ENCODE data around the gene PCNT. TPM values are rescaled to one million over a fixed set of nuclear protein-coding genes. Genes with fewer than 3 reads are reported as not detected.
A peak's percentile ranks its signal among the peaks of the same experiment; 100 is the strongest.

Gene PCNT, protein sequence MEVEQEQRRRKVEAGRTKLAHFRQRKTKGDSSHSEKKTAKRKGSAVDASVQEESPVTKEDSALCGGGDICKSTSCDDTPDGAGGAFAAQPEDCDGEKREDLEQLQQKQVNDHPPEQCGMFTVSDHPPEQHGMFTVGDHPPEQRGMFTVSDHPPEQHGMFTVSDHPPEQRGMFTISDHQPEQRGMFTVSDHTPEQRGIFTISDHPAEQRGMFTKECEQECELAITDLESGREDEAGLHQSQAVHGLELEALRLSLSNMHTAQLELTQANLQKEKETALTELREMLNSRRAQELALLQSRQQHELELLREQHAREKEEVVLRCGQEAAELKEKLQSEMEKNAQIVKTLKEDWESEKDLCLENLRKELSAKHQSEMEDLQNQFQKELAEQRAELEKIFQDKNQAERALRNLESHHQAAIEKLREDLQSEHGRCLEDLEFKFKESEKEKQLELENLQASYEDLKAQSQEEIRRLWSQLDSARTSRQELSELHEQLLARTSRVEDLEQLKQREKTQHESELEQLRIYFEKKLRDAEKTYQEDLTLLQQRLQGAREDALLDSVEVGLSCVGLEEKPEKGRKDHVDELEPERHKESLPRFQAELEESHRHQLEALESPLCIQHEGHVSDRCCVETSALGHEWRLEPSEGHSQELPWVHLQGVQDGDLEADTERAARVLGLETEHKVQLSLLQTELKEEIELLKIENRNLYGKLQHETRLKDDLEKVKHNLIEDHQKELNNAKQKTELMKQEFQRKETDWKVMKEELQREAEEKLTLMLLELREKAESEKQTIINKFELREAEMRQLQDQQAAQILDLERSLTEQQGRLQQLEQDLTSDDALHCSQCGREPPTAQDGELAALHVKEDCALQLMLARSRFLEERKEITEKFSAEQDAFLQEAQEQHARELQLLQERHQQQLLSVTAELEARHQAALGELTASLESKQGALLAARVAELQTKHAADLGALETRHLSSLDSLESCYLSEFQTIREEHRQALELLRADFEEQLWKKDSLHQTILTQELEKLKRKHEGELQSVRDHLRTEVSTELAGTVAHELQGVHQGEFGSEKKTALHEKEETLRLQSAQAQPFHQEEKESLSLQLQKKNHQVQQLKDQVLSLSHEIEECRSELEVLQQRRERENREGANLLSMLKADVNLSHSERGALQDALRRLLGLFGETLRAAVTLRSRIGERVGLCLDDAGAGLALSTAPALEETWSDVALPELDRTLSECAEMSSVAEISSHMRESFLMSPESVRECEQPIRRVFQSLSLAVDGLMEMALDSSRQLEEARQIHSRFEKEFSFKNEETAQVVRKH (N-terminal part only)
- total RNA-seq: 10 to 100 TPM; 46.9 to 52.1 TPM
- polyA plus RNA-seq: 10 to 100 TPM in 1 of 2 donors, 1 to 10 TPM in 1; 2.0 to 25.2 TPM

DNA sequence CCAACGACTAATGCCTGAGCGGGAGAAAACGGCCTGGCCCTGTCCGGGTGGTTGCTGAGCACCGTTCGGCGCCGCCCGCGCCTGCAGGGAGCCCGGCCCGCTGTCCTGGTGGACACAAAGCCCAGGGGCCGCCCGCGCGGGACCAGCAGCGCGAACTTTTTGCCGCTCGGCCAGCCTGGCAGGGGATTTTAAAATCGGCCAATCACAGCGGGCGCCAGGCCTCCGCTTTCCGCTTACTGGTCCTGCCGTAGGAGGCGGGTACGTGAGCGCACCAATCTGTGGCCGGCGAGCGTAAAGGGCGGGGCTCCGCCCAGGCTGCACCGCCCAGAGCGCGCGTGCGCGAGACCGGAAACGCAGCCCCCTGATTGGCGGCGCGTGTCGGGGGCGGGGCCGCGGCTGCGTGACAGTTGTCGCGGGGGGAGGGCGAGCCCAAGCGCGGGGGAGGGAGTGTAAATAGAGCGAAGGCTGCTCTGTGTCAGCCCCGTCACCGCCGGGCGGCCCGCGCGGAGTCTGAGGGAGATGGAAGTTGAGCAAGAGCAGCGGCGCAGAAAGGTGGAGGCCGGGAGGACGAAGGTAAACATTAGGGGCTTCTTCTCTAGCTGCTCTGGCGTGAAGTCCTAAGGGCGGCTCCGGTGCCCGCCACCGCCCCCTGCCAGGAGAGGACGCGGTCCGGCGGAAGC, at the start of gene PCNT, which contains the start of gene C21orf58:
Gene PCNT, plus strand, starts transcription at position 447 of the 680 bp plus-strand sequence. Its CDS starts 73 bp downstream, at position 520.
Gene C21orf58, minus strand, starts transcription at position 161 of the 680 bp plus-strand sequence. CDS start 1,132 bp downstream, outside the sequence.
- Mint-ChIP-seq H3K4me1 (peaks cover 15 to 44% (median 28%) of the 10 kb centered on the region in 4 donors), H3K27me3 (no peaks in the 10 kb centered on the region), H3K27ac (peak within 1 kb of the TSS; percentile 91 to 99 (median 99)), H3K36me3 (peaks cover 9 to 17% of the 10 kb centered on the region in 2 donors), H3K9me3 (peaks cover 0 to 2% (median 0%) of the 10 kb centered on the region in 8 donors), H3K4me3 (peak within 1 kb of the TSS; percentile 94 to 98 (median 96))
- peak; percentile 97 to 99 (median 99) for DNase-seq
- Histone ChIP-seq H3K4me3 (ENCODE audit: low read length in 2 of 2) (peak within 1 kb of the TSS; percentile 73 to 93), H3K4me1 (ENCODE audit: insufficient read depth, low read length) (peaks cover 28% of the 10 kb centered on the region), H3K9me3 (ENCODE audit: control insufficient read depth in 1 of 2, low read length in 2 of 2) (no peaks in the 10 kb centered on the region), H3K27ac (ENCODE audit: low read depth, low read length) (peak within 1 kb of the TSS; percentile 94), H3K27me3 (ENCODE audit: insufficient read depth, low read length) (no peaks in the 10 kb centered on the region), H3K36me3 (ENCODE audit: insufficient read depth, low read length) (no peaks in the 10 kb centered on the region)
- CTCF ChIA-PET (ENCODE audit: partially characterized antibody): interaction anchor here (0.9 to 1.6 kb wide), 3 partner anchors 13 to 181 kb away, joined by 3 to 4 read pairs (median 4); no protein-coding TSS in a partner anchor
- POLR2A ChIA-PET (ENCODE audit: partially characterized antibody): interaction anchor here (0.6 to 1.8 kb wide), 3 partner anchors 38 to 312 kb away, joined by 3 to 16 read pairs (median 6); partner anchors contain the start of genes MCM3AP, PRMT2 and YBEY
- intact Hi-C loops (cut with micrococcal nuclease): loop anchor here (1.0 to 10.0 kb wide), 6 partner anchors 38 to 349 kb away; partner anchors contain the start of genes DIP2A, LSS and YBEY

DNA sequence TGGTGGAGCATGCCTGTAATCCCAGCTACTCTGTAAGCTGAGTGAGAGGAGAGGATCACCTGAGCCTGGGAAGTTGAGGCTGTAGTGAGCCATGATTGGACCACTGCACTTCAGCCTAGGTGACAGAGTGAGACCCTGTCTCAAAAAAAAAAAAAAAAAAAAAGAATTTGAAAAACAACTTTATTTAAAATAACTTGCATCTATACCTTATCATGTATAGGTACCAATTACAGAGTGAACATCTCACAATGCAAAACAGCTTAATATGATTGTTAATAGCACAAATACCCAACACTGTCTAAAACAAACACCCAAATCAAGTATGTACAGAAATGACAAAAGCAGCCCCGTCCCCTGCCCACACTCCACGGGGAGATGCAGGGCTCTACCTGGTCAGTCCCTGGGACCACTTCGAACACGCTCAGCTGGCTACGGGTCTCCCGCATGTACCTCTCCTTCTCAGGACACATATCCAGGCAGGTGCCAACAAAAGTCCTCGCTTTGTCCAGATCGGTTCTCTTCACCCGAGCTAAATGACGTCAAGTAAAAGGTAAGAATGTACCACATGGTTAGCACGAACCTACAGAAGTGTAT, 49.1 kb upstream of the PCNT start:
- no peak for DNase-seq
- H3K27ac Mint-ChIP-seq: no peak overlapping the region
- no peaks in the 10 kb centered on the region for H3K9me3 Mint-ChIP-seq
- peaks cover 50 to 67% of the 10 kb centered on the region in 2 donors for H3K36me3 Mint-ChIP-seq
- POLR2A ChIA-PET (ENCODE audit: partially characterized antibody): interaction anchor here (0.8 to 1.4 kb wide), 2 partner anchors 10 to 11 kb away, joined by 3 to 4 read pairs; partner anchors contain the start of genes MCM3AP and YBEY
- H3K4me1 Mint-ChIP-seq: peaks cover 0 to 13% (median 5%) of the 10 kb centered on the region in 4 donors
- Histone ChIP-seq H3K4me1 (ENCODE audit: insufficient read depth, low read length) (peaks cover 3% of the 10 kb centered on the region), H3K27me3 (ENCODE audit: insufficient read depth, low read length) (no peaks in the 10 kb centered on the region), H3K9me3 (ENCODE audit: control insufficient read depth in 1 of 2, low read length in 2 of 2) (no peaks in the 10 kb centered on the region), H3K4me3 (ENCODE audit: low read length in 2 of 2) (no peak overlapping the region), H3K36me3 (ENCODE audit: insufficient read depth, low read length) (peaks cover 78% of the 10 kb centered on the region), H3K27ac (ENCODE audit: low read depth, low read length) (no peak overlapping the region)
- CTCF ChIA-PET (ENCODE audit: partially characterized antibody): no interaction called here
- no peaks in the 10 kb centered on the region for H3K27me3 Mint-ChIP-seq
- H3K4me3 Mint-ChIP-seq: no peak overlapping the region
- intact Hi-C loops (cut with micrococcal nuclease): no loop called here

DNA sequence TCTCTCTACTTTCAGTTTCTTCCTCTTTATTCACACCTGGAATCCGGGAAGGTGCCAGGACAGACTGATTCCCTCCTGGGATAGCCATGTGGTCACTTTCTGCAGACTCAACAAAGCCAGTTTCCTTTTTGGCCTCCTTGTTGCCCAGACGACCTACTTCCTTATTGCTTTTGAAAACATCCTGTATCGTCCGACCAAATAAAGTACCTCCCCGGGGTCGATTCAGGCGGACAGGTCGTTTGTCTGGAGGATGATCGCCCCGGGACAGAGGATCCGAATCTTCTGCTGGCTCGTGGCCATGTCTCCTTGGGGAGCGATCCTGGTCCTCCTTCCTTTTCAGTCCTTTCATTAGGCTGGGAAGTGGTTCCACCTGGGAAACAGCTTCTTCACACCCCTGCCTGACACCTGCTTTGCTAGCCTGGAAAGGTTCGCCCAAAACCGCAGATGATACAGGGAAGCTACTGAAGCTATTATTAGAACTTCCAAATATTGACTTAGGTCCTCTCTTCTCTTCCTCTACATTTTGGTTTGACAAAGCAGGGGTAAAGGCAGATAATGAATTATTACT, 39.8 kb upstream of the PCNT start:
- Histone ChIP-seq H3K27me3 (ENCODE audit: insufficient read depth, low read length) (no peaks in the 10 kb centered on the region), H3K4me3 (ENCODE audit: low read length in 2 of 2) (no peak overlapping the region), H3K36me3 (ENCODE audit: insufficient read depth, low read length) (peaks cover 20% of the 10 kb centered on the region), H3K4me1 (ENCODE audit: insufficient read depth, low read length) (peaks cover 61% of the 10 kb centered on the region), H3K9me3 (ENCODE audit: control insufficient read depth in 1 of 2, low read length in 2 of 2) (no peaks in the 10 kb centered on the region), H3K27ac (ENCODE audit: low read depth, low read length) (no peak overlapping the region)
- ChIA-PET CTCF (ENCODE audit: partially characterized antibody) (interaction anchor here (0.9 to 3.1 kb wide), 6 partner anchors 14 to 141 kb away, joined by 3 to 19 read pairs (median 4); no protein-coding TSS in a partner anchor), POLR2A (ENCODE audit: partially characterized antibody) (interaction anchor here (1.1 to 2.5 kb wide), 3 partner anchors 9 to 42 kb away, joined by 3 to 16 read pairs (median 6); partner anchors contain the start of genes C21orf58 and PCNT)
- Mint-ChIP-seq H3K4me1 (peaks cover 27 to 69% (median 52%) of the 10 kb centered on the region in 4 donors), H3K36me3 (peaks cover 21 to 51% of the 10 kb centered on the region in 2 donors), H3K4me3 (peak overlapping the region; percentile 32 to 86 (median 72)), H3K27me3 (peaks cover 0 to 2% of the 10 kb centered on the region in 2 donors), H3K27ac (peak overlapping the region; percentile 48 to 87 (median 71)), H3K9me3 (no peaks in the 10 kb centered on the region)
- no peak for DNase-seq
- intact Hi-C loops (cut with micrococcal nuclease): loop anchor here (10.0 kb wide), 1 partner anchor 309 kb away; no protein-coding TSS in a partner anchor

DNA sequence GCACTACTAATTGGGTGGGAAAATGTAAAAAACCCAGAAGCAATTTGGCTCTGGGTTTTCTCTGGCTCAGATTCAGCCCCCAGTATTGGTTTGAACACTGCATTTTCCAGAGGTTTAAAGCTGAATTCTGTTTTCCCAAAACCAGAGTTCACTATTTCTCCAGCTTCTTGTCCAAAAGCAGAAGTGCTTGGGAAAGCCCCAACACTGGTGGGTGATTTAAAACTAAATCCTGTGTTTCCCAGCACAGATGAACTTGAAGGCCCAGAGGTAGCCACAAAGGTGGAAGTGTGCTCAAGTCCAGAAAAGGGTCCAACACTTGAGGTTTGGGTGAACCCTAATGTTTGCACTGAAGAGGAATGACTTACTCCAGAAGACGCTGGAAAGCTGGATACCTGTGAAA, 39.2 kb upstream of the PCNT start:
- peak overlapping the region; percentile 87 to 100 (median 90) for H3K4me3 Mint-ChIP-seq
- DNase-seq: no peak
- intact Hi-C loops (cut with micrococcal nuclease): loop anchor here (5.0 to 10.0 kb wide), 2 partner anchors 52 to 310 kb away; no protein-coding TSS in a partner anchor
- H3K36me3 Mint-ChIP-seq: peaks cover 17 to 46% of the 10 kb centered on the region in 2 donors
- Histone ChIP-seq H3K27ac (ENCODE audit: low read depth, low read length) (peak overlapping the region; percentile 69), H3K4me3 (ENCODE audit: low read length in 2 of 2) (peak overlapping the region in 1 of 2 donors; percentile 71), H3K27me3 (ENCODE audit: insufficient read depth, low read length) (no peaks in the 10 kb centered on the region), H3K9me3 (ENCODE audit: control insufficient read depth in 1 of 2, low read length in 2 of 2) (no peaks in the 10 kb centered on the region), H3K36me3 (ENCODE audit: insufficient read depth, low read length) (peaks cover 14% of the 10 kb centered on the region), H3K4me1 (ENCODE audit: insufficient read depth, low read length) (peaks cover 60% of the 10 kb centered on the region)
- no peaks in the 10 kb centered on the region for H3K9me3 Mint-ChIP-seq
- CTCF ChIA-PET (ENCODE audit: partially characterized antibody): interaction anchor here (0.9 to 3.1 kb wide), 7 partner anchors 14 to 141 kb away, joined by 3 to 19 read pairs (median 4); a partner anchor contains a TSS
- H3K27ac Mint-ChIP-seq: peak overlapping the region in 4 of 7 donors; percentile 78 to 94 (median 89)
- peaks cover 0 to 2% of the 10 kb centered on the region in 2 donors for H3K27me3 Mint-ChIP-seq
- POLR2A ChIA-PET (ENCODE audit: partially characterized antibody): interaction anchor here (1.1 to 2.5 kb wide), 4 partner anchors 10 to 41 kb away, joined by 3 to 16 read pairs (median 6); partner anchors contain the start of genes C21orf58 and PCNT
- peaks cover 29 to 73% (median 53%) of the 10 kb centered on the region in 4 donors for H3K4me1 Mint-ChIP-seq

DNA sequence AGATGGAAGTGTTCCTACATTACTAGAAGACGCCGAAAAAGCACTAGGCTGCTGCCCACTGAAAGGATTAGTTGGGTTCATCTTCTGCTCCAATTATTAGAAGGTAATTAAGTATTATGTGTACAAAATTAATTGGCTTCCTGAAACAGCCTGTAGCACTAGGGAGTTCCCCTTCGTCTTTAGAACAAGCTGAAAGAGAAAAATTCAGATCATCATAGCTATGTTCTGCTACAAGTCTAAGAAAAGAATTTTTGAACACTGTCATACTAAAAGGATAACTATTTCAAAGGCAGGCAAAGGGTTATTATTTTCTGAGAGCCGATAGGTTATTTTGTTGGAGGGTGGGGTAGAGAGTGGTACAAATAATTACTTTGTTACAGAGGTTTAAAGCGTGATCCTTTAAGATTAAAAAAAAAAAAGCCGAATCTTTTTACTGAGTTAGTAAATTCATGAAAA, 38.7 kb upstream of the PCNT start, which contains the start of gene MCM3AP:
Gene MCM3AP, minus strand, starts transcription at position 406 of the 456 bp plus-strand sequence. Its CDS starts 325 bp downstream, at position 81.
- H3K36me3 ChIP-seq (ENCODE audit: insufficient read depth, low read length): peaks cover 11% of the 10 kb centered on the region
- ChIA-PET CTCF (ENCODE audit: partially characterized antibody) (interaction anchor here (0.9 to 3.1 kb wide), 7 partner anchors 13 to 142 kb away, joined by 3 to 19 read pairs (median 4); a partner anchor contains a TSS), POLR2A (ENCODE audit: partially characterized antibody) (interaction anchor here (1.2 to 2.5 kb wide), 6 partner anchors 10 to 41 kb away, joined by 3 to 16 read pairs (median 6); partner anchors contain the start of genes C21orf58 and PCNT)
- H3K27me3 ChIP-seq (ENCODE audit: insufficient read depth, low read length): no peaks in the 10 kb centered on the region
- H3K4me1 Mint-ChIP-seq: peaks cover 31 to 77% (median 53%) of the 10 kb centered on the region in 4 donors
- H3K4me1 ChIP-seq (ENCODE audit: insufficient read depth, low read length): peaks cover 56% of the 10 kb centered on the region
- no peaks in the 10 kb centered on the region for H3K9me3 ChIP-seq (ENCODE audit: control insufficient read depth in 1 of 2, low read length in 2 of 2)
- H3K36me3 Mint-ChIP-seq: peaks cover 17 to 43% of the 10 kb centered on the region in 2 donors
- intact Hi-C loops (cut with micrococcal nuclease): loop anchor here (5.0 to 10.0 kb wide), 2 partner anchors 53 to 310 kb away; no protein-coding TSS in a partner anchor
- H3K27me3 Mint-ChIP-seq: peaks cover 0 to 2% of the 10 kb centered on the region in 2 donors
- peak within 1 kb of the TSS; percentile 95 to 100 (median 98) for H3K4me3 Mint-ChIP-seq
- H3K27ac Mint-ChIP-seq: peak within 1 kb of the TSS; percentile 87 to 99 (median 98)
- DNase-seq: no peak
- H3K9me3 Mint-ChIP-seq: no peaks in the 10 kb centered on the region
- peak within 1 kb of the TSS; percentile 69 for H3K27ac ChIP-seq (ENCODE audit: low read depth, low read length)
- peak within 1 kb of the TSS; percentile 71 to 78 for H3K4me3 ChIP-seq (ENCODE audit: low read length in 2 of 2)
